GM19452 (cell line): Measurements from ENCODE around the gene MAST1.
"Not testable (repeated sequence)": the region's sequence is repeated elsewhere in the genome, so short reads cannot be mapped to it uniquely, and the experiment has no call there.

ENCODE experiments used
- ATAC-seq: cut with Tn5 transposase; IDR thresholded peaks from one replicate; pipeline ENCODE4 v1.9.1; 2021; ENCODE audit not compliant: unreplicated experiment

The MAST1 gene

DNA sequence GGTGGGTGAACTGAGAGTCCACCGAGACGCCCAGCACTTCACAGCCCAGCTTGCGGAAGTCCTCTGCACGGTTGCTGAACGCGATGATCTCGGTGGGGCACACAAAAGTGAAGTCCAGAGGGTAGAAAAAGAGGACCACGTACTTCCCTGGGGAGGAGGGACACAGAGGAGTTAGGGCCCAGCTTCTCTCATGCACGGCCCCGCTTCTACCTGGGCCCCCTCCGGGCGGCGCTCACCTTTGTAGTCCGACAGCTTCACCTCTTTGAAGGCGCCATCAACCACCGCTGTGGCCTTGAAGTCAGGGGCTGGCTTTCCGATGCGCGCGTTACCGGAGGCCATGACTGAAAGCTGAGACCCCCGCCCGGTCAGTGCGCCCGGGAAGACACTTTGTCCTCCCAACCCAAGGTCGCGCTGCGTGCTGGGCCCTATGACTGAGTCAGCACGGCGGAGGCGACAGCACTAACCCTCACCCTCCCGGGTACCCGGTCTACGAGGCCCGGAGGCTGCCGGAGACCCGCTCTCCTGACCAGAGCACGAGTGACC lies 37.3 kb upstream of the MAST1 start:
- ATAC-seq, result no peak

DNA sequence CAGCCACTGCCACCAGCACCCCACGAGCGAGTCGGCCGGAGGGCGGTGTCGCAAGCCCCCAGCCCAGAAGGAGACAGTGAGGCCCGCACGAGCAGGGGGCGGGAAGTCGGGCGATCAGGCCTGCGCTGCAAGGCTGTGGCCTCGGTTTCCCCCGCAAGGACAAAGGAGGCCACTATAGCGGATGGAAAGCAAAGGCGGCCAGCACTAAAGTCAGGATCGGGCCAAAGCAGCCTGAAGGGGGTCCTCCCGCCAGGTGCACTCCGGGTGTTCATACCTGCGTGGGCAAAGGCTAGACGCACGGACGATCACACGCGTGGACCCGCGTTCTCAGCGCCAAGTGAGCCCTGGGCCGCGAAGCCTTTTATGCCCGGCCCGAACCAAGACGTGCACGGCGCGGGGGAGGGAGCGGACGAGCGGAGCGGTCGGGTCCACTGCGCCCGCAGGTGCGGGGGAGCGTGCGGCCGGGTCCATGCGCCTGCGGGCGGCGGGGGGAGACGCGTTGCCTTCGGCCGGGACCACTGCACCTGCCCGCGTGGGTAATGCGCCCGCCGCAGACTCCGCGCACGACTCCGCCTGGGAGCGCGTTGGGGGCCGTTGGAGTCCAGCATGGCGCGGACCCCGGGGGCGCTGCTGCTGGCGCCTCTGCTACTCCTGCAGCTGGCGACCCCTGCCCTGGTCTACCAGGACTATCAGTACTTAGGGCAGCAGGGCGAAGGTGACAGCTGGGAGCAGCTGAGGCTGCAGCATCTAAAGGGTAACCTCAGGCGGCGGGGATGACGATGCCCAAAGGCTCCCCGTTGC lies 36.6 kb upstream of the MAST1 start, which contains the start of the genes PRDX2 and THSD8:
Gene PRDX2, minus strand, starts transcription at position 335 of the 801 bp plus-strand sequence. CDS start 539 bp downstream, outside the sequence.
Gene THSD8, plus strand, starts transcription at position 604 of the 801 bp plus-strand sequence. Its CDS starts 3 bp downstream, at position 607.
- no peak for ATAC-seq

DNA sequence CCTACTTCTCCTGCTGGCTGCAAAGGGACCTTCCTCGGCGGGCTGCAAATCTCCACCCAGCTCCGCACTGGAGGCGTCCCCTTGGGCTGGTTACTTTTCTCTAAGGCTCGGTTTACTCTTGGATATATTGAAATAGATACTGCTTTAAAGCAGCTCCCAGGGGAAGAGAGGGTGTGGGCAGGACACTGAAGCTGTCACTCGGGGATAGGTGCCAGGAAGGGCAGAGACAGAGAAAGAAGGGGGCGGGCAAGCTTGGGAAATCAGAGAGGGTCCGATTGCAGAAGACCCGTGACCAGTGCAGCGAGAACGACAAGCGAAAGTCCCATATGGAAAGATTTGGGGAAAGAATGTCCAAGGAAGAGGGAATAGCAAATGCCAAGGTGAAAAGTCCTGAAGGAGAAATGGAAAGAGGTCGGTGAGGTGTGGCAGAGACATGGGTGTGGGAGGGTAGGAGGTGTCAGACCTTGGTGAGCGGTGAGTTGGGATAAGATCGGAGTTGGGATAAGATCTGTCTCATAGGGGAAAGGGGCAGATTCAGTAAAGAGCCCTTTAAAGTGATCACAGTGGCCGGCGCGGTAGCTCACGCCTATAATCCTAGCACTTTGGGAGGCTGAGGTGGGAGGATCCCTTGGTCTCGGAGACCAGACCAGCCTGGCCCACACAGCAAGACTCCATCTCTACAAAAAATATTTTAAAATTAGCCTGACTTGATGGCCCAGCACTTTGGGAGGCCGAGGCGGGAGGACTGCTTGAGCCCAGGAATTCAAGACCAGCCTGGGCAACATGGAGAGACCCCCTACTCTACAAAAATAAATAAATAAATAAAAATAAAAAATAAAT lies 35.8 kb upstream of the MAST1 start:
- no peak for ATAC-seq

DNA sequence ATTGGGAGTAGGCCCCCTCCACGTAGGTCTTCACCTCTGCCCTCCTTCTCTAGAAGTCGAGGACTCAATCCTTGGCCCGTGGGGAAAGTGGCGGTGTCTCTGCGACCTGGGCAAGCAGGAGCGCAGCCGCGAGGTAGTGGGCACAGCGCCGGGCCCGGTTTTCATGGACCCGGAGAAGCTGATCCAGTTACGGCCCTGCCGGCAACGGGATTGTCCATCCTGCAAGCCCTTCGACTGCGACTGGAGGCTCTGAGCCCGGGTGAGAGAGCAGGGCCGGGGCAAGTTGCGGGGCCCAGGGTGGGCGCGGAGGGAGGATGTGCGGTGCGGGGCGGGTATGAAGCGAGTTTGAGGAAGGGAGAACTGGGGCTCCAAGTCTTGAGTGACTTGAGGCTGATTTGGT lies 34.3 kb upstream of the MAST1 start:
- no peak for ATAC-seq

DNA sequence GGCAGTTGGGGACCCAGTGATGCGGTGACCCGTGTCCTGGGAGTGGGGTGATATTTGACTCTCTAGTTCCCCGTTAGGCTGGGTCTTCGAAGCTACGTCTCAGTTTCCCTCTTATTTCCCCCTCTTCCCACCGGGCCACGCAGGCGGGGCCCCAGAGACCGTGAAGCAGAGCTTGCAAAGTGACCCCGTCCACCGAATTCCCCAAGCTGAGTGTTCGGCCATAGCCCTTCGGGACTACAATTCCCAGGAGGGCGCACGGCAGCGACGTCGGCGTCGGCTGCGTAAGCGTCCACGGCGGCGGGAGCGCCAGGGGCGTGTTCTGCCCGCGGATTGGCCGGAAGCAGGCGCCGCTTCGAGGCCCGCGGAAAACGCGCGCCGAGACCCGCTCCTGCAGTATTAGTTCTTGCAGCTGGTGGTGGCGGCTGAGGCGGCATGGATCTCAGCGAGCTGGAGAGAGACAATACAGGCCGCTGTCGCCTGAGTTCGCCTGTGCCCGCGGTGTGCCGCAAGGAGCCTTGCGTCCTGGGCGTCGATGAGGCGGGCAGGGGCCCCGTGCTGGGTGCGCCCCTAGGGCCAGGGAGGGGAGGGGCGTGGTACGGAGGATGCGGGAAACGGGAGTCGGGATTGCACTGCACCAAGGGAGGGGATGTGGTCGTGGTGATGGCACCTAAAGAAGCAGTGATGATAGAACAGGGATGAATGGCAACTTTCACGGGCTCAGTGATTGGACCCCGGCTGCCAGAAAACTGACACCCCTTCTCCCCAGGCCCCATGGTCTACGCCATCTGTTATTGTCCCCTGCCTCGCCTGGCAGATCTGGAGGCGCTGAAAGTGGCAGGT lies 31.9 kb upstream of the MAST1 start, which contains the start of gene RNASEH2A:
Gene RNASEH2A, plus strand, starts transcription at position 343 of the 840 bp plus-strand sequence. Its CDS starts 90 bp downstream, at position 433.
- ATAC-seq, result peak; percentile 83

DNA sequence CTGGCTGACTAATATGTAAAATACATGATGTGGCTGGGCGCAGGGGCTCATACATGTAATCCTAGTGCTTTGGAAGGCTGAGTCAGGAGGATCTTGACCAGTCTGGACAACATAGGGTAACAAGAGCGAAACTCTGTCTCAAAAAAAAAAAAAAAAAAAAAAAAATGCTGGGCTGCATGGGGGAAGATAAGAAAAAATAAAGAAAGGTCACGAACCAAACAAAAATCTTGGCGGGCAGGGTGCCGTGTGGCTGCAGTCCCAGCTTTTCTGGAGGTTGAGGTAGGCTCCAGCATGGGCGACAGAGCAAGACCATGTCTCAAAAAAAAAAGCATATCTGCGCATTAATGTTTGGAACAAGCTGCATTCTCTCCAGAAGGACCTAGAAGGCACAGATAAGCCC lies 23.2 kb upstream of the MAST1 start:
- ATAC-seq, result no peak

DNA sequence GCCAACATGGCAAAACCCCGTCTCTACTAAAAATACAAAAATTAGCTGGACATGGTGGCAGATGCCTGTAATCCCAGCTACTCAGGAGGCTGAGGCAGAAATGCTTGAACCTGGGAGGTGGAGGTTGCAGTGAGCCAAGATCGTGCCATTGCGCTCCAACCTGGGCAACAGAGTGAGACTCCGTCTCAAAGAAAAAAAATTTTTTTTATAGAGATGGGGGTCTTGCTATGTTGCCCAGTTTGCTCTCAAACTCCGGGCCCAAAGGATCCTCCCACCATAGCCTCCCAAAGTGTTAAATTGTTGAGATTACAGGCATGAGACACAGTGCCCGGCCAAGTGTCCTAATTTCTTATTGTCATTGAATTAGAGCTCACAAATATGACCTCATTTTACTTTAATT lies 21.1 kb upstream of the MAST1 start:
- not testable (repeated sequence) for ATAC-seq

DNA sequence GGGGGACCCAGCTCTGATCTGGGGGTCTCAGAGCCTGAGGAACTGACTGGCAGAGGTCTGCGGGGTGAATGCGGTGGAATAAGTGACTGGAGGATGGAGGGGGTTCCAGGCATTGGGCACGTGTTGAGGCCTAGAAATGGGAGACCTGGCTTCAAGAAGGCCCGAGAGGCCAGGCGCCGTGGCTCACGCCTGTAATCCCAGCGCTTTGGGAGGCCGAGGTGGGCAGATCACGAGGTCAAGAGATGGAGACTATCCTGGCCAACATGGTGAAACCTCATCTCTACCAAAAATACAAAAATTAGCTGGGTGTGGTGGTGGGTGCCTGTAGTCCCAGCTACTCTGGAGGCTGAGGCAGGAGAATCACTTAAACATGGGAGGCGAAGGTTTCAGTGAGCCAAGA lies 20.5 kb upstream of the MAST1 start:
- ATAC-seq, result not testable (repeated sequence)

DNA sequence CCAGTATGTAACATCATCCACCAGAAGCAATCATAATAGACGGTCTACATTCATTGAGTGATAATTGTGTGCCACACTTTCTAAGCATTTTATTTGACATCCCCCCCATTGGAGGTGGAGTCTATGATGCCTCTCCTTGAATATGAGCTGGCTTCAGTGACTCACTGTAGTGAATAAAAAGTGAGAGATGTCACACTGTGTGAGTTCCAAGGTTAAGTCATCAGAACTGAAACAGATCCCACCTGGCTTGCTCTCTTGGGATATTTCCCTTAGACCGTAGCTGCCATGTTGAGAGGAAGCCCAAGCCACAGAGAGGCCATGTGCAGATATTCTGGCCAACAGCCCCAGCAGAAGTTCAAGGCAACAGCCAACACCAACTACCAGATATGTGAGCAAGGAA lies 16.6 kb upstream of the MAST1 start:
- ATAC-seq, result no peak

DNA sequence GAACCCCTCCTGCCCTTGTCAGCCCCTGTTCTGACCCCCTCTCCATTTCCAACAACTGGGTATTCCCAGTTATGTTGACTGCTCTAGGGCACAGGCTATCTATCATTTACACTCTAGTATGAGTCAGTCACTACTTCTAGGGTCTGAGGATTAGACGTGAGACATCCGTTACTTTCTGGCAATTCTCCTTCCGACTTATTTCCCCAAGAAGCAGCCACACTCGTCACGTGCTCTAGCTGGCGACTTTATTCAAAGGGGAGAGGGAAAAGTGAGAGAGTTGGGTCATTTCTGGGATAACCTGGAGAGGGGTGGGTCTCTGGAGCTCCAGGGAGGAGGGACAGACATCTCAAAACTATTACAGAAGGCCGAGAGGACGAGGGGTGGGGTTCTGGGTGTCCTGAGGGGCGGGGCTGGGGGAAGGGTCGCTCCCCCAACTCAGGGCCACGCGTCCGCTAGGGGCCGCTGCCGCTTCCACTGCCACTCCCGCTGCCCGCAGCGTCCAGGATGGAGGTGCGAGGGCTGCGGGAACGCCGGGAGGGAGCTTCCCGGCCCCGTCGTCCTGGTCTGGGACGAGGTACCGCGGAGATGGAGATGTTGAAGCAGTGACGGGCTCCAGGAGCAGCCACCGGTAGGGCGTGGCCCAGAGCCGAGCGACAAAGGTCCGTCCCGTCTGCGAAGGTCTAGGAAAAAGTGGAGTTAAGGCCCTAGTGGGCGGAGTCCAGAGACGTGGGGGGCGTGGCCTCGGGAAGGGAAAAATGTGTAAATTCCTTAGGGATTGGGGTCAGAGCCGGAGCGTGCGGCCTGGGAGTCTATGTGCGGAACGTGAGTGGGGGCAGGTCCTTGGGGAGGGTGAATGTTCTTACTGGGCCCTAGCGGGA lies 12.8 kb upstream of the MAST1 start:
- no peak for ATAC-seq

DNA sequence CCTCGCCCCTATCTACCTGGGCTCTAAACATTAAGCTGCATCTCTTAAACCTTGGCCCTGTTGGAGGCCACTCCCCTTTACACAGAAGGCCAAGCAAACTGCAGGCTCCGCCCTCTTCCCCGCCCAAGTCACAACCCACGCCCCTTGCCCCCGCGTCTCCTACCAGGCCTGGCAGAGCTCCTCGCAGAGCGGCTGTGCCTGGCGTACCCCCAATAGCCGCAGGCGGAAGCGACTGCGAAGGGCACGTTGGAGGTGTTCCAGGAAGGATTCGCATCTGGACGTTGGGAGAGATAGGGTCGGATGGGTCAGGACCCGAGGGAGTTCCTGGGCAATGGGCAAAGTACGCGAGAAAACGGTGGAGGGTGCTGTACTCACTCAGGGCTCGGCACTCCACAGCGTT lies 9.8 kb upstream of the MAST1 start:
- ATAC-seq, result no peak

DNA sequence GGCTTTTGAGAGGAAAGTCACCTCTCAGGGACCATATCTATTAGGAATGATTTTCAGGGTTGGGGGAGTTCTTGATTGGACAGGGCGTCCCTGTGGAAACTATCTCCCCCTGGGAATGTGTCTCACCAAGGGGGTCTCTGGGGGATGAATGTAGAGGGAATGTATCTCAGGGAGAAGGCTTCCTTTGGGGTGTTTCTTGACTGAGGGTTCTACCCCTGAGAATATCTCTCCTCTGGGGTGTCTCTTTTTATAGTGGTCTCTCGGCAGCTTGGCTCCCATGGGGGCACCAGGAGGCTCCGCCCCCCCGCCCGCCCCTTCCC lies 4.9 kb upstream of the MAST1 start:
- no peak for ATAC-seq

DNA sequence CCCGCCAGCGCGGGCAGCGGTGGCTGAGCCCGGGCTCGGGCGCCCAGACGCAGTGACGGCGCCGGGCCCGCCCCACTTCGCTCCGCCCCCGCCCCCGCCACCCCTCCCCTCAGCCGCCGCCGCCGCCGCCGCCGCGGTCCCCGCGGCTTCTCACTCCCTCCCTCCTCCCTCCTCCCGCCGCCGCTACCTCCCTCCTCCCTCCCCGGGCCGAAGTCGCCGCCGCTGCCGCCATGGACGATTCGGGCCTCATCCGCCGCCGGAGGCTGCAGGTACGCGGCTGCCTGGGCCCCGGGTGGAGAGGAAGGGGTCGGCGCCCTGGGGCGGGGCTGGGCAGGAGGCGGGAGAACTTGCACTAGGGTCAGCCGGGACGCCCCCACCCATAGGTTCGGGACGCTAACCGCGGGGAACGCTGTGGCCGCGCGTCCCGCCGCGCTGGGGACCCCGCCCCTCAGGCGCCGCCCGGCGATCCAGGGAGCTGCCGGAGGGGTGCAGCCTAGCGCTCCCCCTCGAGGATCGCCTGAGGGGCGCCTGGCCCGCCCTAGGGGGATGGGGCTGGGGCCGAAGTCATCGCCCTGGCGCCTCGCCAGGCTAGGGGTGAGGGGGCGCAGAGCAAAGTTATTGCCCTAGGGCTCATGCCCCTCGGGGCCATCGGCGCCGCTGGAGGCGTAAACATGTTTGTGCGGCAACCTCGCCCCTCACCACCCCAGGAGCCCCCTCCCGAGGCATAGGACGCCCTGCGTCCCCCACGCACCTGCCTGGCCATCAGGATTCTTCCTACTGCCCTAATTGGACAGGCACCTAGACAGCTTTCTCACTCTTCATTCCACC lies 4.4 kb upstream of the MAST1 start:
- no peak for ATAC-seq

DNA sequence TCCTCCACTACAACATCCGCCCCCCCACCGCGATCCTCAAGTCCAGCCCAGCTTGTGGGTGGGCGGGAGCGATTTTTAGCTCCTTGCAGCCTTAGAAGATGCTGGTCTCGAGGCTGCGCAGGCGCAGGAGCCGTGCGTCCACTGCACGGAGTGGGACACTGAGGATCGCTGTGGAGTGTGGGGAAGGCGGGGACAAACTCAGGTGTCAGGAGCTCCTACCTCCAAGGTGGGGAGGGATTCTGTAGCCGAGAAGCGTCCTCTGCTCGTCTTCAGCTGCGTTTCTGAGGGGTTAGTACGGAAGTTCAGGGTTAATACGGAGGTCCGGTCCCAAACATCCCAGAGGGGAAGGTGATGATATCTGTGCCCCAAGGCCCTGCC lies 3.8 kb upstream of the MAST1 start, which contains the start of gene RTBDN:
Gene RTBDN, minus strand, starts transcription at position 14 of the 378 bp plus-strand sequence. CDS start 4,600 bp downstream, outside the sequence.
- no peak for ATAC-seq

DNA sequence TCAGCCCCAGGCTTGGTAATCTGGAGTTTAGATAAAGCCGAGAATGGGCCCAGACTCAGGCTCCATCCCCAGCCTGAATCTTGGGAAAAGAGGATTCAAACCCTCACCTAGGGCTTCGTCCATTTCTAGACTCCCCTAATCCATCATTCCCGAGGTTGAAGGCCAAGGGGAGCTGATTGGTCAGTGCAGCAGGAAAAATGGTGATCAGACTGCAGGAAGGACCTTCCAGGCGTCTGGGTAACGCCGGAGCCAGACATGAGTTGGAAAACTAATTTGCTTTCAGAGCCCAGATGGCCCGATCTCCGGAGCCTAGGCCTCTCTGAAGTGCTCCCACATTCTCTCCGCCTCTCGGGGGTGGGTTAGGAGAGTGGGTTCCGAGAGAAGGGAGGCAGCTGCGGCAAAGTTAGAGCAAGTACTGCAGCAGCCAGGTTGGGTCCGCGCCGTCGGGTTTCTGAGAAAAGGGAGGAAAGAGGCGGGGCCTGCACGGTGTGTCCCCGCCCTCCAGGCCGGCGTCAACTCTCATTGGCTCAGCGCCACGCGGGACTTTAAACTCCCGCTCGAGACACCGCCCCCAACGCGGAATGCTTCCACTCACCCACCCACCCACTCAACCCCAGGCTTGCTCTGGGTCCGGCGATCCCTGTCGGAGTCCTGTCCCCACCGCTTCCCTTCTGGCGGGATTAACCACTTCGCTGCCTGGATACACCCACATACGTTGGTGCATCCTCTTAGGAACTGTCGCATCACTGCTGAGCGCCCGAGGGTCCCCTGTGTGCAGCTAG lies 3.1 kb upstream of the MAST1 start:
- ATAC-seq, result no peak

DNA sequence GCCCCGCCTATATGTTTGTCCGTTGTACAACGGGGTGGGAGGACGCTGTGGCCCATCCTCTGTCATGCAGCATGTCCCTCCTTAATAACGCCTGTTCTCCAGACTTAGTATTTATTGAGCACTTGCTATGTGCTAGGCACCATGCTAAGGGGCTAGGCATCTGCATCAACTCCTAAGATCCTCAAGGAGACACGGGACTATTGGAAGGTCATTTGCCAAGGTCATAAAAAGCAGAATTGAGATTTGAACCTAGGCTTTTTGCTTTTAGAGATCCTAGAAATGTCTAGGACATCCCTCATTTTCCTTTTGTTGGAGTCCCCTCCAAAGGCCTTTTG lies 1.8 kb upstream of the MAST1 start:
- no peak for ATAC-seq

DNA sequence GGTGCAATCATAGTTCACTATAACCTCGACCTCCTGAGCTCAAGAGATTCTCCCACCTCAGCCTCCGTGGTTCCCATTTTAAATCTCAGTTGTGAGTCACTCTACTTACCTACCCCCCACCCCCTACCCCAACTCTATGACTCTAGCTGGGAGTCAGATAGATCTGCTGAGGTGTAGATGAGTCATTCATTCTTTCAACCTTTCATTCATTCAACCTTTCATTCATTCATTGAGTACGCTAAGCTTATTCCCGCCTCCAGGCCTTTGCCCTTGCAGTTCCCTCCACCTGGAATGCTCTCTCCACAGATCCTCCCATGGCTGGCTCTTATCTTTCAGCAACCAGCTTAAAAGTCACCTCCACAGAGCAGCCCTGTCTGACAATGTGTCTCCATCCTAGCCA lies 1.1 kb upstream of the MAST1 start:
- no peak for ATAC-seq
